Measurements from ENCODE around the gene PIP5K1C. TPM values are rescaled to one million over a fixed set of nuclear protein-coding genes. Genes with fewer than 3 reads are reported as not detected.

PIP5K1C gene
- total and polyA plus RNA-seq, 9 donors, result 6.0 to 41.7 (median 30.8) TPM

- TF ChIP-seq CTCF (IDR thresholded peaks at IDR 0.05) (no peak), EP300 (IDR thresholded peaks at IDR 0.05) (no peak), POLR2A (IDR thresholded peaks at IDR 0.05) (no peak)
- WGBS, 3 donors, result 94 to 95% (median 94%) methylated on average over 32 of the region's 32 CpGs
- intact Hi-C loops (cut with DNase I), result no loop called here
- Histone ChIP-seq H3K27ac (no peak overlapping the region), H3K27me3 (no peaks in the 10 kb centered on the region), H3K36me3 (no peaks in the 10 kb centered on the region), H3K4me3 (no peak overlapping the region), H3K9me3 (no peaks in the 10 kb centered on the region), H3K4me1 (ENCODE audit: insufficient read depth) (no peaks in the 10 kb centered on the region)
- DNase-seq, result no peak
Measured at GRCh38 chr19:3730457-3730958, 30.2 kb upstream of the PIP5K1C start.

- no peak overlapping the region for H3K27ac ChIP-seq
- no peaks in the 10 kb centered on the region for H3K4me1 ChIP-seq (ENCODE audit: insufficient read depth)
- intact Hi-C loops (cut with DNase I), result no loop called here
- no peaks in the 10 kb centered on the region for H3K36me3 ChIP-seq
- TF ChIP-seq EP300 (IDR thresholded peaks at IDR 0.05), result no peak
- no peak for TF ChIP-seq POLR2A (IDR thresholded peaks at IDR 0.05)
- TF ChIP-seq CTCF (IDR thresholded peaks at IDR 0.05), result no peak
- 16 to 21% (median 20%) methylated on average over 14 of the region's 14 CpGs for WGBS, 3 donors
- no peak for DNase-seq
- H3K4me3 ChIP-seq, result no peak overlapping the region
- no peaks in the 10 kb centered on the region for H3K27me3 ChIP-seq
- H3K9me3 ChIP-seq, result no peaks in the 10 kb centered on the region
Measured at GRCh38 chr19:3725640-3726310, 25.5 kb upstream of the PIP5K1C start.

- no peaks in the 10 kb centered on the region for H3K36me3 ChIP-seq
- 58 to 60% (median 60%) methylated on average over 3 of the region's 3 CpGs for WGBS, 3 donors
- no peak for TF ChIP-seq POLR2A (IDR thresholded peaks at IDR 0.05)
- TF ChIP-seq EP300 (IDR thresholded peaks at IDR 0.05), result no peak
- no peak for TF ChIP-seq CTCF (IDR thresholded peaks at IDR 0.05)
- no peaks in the 10 kb centered on the region for H3K4me1 ChIP-seq (ENCODE audit: insufficient read depth)
- no peak overlapping the region for H3K27ac ChIP-seq
- no peaks in the 10 kb centered on the region for H3K27me3 ChIP-seq
- no peak overlapping the region for H3K4me3 ChIP-seq
- H3K9me3 ChIP-seq, result no peaks in the 10 kb centered on the region
- DNase-seq, result no peak
- intact Hi-C loops (cut with DNase I), result no loop called here
Measured at GRCh38 chr19:3725121-3725520, 24.9 kb upstream of the PIP5K1C start.

GRCh38 chr19:3723883-3724282 lies 23.6 kb upstream of the PIP5K1C start:
- H3K4me3 ChIP-seq, result no peak overlapping the region
- H3K27ac ChIP-seq, result no peak overlapping the region
- no peaks in the 10 kb centered on the region for H3K9me3 ChIP-seq
- intact Hi-C loops (cut with DNase I), result no loop called here
- TF ChIP-seq CTCF (IDR thresholded peaks at IDR 0.05) (no peak), EP300 (IDR thresholded peaks at IDR 0.05) (no peak), POLR2A (IDR thresholded peaks at IDR 0.05) (no peak)
- peaks cover 2% of the 10 kb centered on the region for H3K27me3 ChIP-seq
- DNase-seq, result no peak
- H3K4me1 ChIP-seq (ENCODE audit: insufficient read depth), result no peaks in the 10 kb centered on the region
- 19 to 34% (median 24%) methylated on average over 8 of the region's 8 CpGs for WGBS, 3 donors
- H3K36me3 ChIP-seq, result no peaks in the 10 kb centered on the region

Measured in ovary (tissue), 9 donors.